WTC11 (cell line): ENCODE measurements around the gene RYR2. TPM values are rescaled to one million over a fixed set of nuclear protein-coding genes. Genes with fewer than 3 reads are reported as not detected.
A peak's percentile ranks its signal among the peaks of the same experiment; 100 is the strongest.

Experiments used
- ATAC-seq: fragments of 200-7000 bp; cut with Tn5 transposase; 2 replicates; pipeline ENCODE4 v1.10.0; 2021; ENCODE audit warnings: mild to moderate bottlenecking, moderate library complexity
- CTCF ChIA-PET: fragments of 300-600 bp; sonication (Branson Sonifier 250); formaldehyde crosslinking; loops from one replicate; lab custom pipeline; 2021; ENCODE audit warnings: antibody characterized with exemption; lab: Charles Lee
- POLR2A ChIA-PET: fragments of 350-600 bp; sonication (Branson Sonifier 250); formaldehyde crosslinking; loops from one replicate; lab custom pipeline; 2021; ENCODE audit warnings: antibody characterized with exemption; lab: Charles Lee
- DNase-seq: peaks from one replicate; pipeline ENCODE4 v3.0.0; 2021; ENCODE audit warnings: low spot score
- H3K27ac Mint-ChIP-seq: 2 replicates; pipeline ENCODE4 v1.8.0; 2021; ENCODE audit warnings: mixed read lengths
- H3K27me3 Mint-ChIP-seq: 2 replicates; pipeline ENCODE4 v1.8.0; 2021; ENCODE audit warnings: low read depth, mild to moderate bottlenecking, moderate library complexity, mixed read lengths
- H3K36me3 Mint-ChIP-seq: 2 replicates; pipeline ENCODE4 v1.8.0; 2021; ENCODE audit warnings: mixed read lengths
- H3K4me1 Mint-ChIP-seq: 2 replicates; pipeline ENCODE4 v1.8.0; 2022; ENCODE audit warnings: mixed read lengths
- H3K4me3 Mint-ChIP-seq: 2 replicates; pipeline ENCODE4 v1.8.0; 2021; ENCODE audit warnings: mild to moderate bottlenecking, moderate library complexity, mixed read lengths
- H3K9me3 Mint-ChIP-seq: 2 replicates; pipeline ENCODE4 v1.8.0; 2021; ENCODE audit warnings: mixed read lengths
- ATF1 ChIP-seq: sonication (generic); formaldehyde crosslinking; IDR thresholded peaks from 2 replicates; pipeline ENCODE4 v1.8.1; 2023; ENCODE audit warnings: mild to moderate bottlenecking, moderate library complexity, missing genetic modification reagents
- CBFB ChIP-seq: sonication (generic); formaldehyde crosslinking; IDR thresholded peaks from 2 replicates; pipeline ENCODE4 v1.8.1; 2022; ENCODE audit warnings: mild to moderate bottlenecking, low read depth, missing genetic modification reagents
- CREB1 ChIP-seq: sonication (generic); formaldehyde crosslinking; IDR thresholded peaks from 2 replicates; pipeline ENCODE4 v1.8.0; 2023; ENCODE audit warnings: mild to moderate bottlenecking, missing genetic modification reagents
- ELF4 ChIP-seq: sonication (generic); formaldehyde crosslinking; IDR thresholded peaks from 2 replicates; pipeline ENCODE4 v1.8.1; 2022; ENCODE audit warnings: low read depth, mild to moderate bottlenecking, moderate library complexity, missing genetic modification reagents
- IRF2 ChIP-seq: sonication (generic); formaldehyde crosslinking; IDR thresholded peaks from 2 replicates; pipeline ENCODE4 v1.8.0; 2022; ENCODE audit warnings: low read depth, missing genetic modification reagents, borderline replicate concordance
- MYBL2 ChIP-seq: sonication (generic); formaldehyde crosslinking; IDR thresholded peaks from 2 replicates; pipeline ENCODE4 v1.8.1; 2023; ENCODE audit warnings: mild to moderate bottlenecking, moderate library complexity, missing genetic modification reagents
- NFE2L1 ChIP-seq: sonication (generic); formaldehyde crosslinking; IDR thresholded peaks from 2 replicates; pipeline ENCODE4 v1.8.1; 2023; ENCODE audit warnings: missing genetic modification reagents
- NR2C2 ChIP-seq: sonication (generic); formaldehyde crosslinking; IDR thresholded peaks from 2 replicates; pipeline ENCODE4 v1.8.0; 2022; ENCODE audit warnings: mild to moderate bottlenecking, missing genetic modification reagents
- RORB ChIP-seq: fragments of 250-450 bp; sonication (Bioruptor Pico); IDR thresholded peaks from 2 replicates; pipeline ENCODE4 v1.9.0; 2021; ENCODE audit warnings: mild to moderate bottlenecking
- SMAD4 ChIP-seq: sonication (generic); formaldehyde crosslinking; IDR thresholded peaks from 2 replicates; pipeline ENCODE4 v1.8.0; 2022; ENCODE audit warnings: mild to moderate bottlenecking, missing genetic modification reagents
- SOX15 ChIP-seq: fragments of 250-450 bp; sonication (Bioruptor Pico); IDR thresholded peaks from 2 replicates; pipeline ENCODE4 v1.9.0; 2021; ENCODE audit warnings: mild to moderate bottlenecking
- TEAD4 ChIP-seq: sonication (generic); formaldehyde crosslinking; IDR thresholded peaks from 2 replicates; pipeline ENCODE4 v1.8.0; 2022; ENCODE audit warnings: mild to moderate bottlenecking, missing genetic modification reagents
- TP53 ChIP-seq: sonication (generic); formaldehyde crosslinking; IDR thresholded peaks from 2 replicates; pipeline ENCODE4 v1.8.1; 2023; ENCODE audit warnings: mild to moderate bottlenecking, missing genetic modification reagents
- ZNF138 ChIP-seq: sonication (generic); formaldehyde crosslinking; conservative IDR thresholded peaks from 2 replicates; pipeline ENCODE4 v1.8.1; 2022; ENCODE audit warnings: mild to moderate bottlenecking, moderate library complexity, missing genetic modification reagents
- ZNF232 ChIP-seq: sonication (generic); formaldehyde crosslinking; IDR thresholded peaks from 2 replicates; pipeline ENCODE4 v1.8.0; 2022; ENCODE audit warnings: mild to moderate bottlenecking, missing genetic modification reagents
- ZNF263 ChIP-seq: sonication (generic); formaldehyde crosslinking; IDR thresholded peaks from 2 replicates; pipeline ENCODE4 v1.8.1; 2022; ENCODE audit warnings: low read depth, mild to moderate bottlenecking, moderate library complexity, missing genetic modification reagents
- ZNF317 ChIP-seq: sonication (generic); formaldehyde crosslinking; IDR thresholded peaks from 2 replicates; pipeline ENCODE4 v1.8.1; 2023; ENCODE audit warnings: low read depth, mild to moderate bottlenecking, moderate library complexity, missing genetic modification reagents, borderline replicate concordance
- ZNF396 ChIP-seq: fragments of 250-450 bp; sonication (Bioruptor Pico); IDR thresholded peaks from 2 replicates; pipeline ENCODE4 v1.8.0; 2021; ENCODE audit warnings: mild to moderate bottlenecking, moderate library complexity, borderline replicate concordance
- ZNF423 ChIP-seq: fragments of 250-450 bp; sonication (Bioruptor Pico); IDR thresholded peaks from 2 replicates; pipeline ENCODE4 v2.1.2; 2022; ENCODE audit warnings: mild to moderate bottlenecking, moderate library complexity
- total RNA-seq: library from RNA; stranded (reverse); gene quantifications from 3 replicates; pipeline ENCODE4 v1.2.3, GENCODE V29; 2021
- TF ChIP-seq, protein P1 (sequence below): sonication (generic); formaldehyde crosslinking; conservative IDR thresholded peaks from 2 replicates; pipeline ENCODE4 v1.8.1; 2023; ENCODE audit warnings: mild to moderate bottlenecking, low read depth, missing genetic modification reagents, moderate library complexity
- TF ChIP-seq, protein P2 (sequence below): sonication (generic); formaldehyde crosslinking; IDR thresholded peaks from 2 replicates; pipeline ENCODE4 v1.8.1; 2022; ENCODE audit warnings: low read depth, mild to moderate bottlenecking, moderate library complexity, missing genetic modification reagents, borderline replicate concordance
- TF ChIP-seq, protein P3 (sequence below): sonication (generic); formaldehyde crosslinking; IDR thresholded peaks from 2 replicates; pipeline ENCODE4 v1.8.1; 2022; ENCODE audit warnings: low read depth, missing genetic modification reagents, borderline replicate concordance
- TF ChIP-seq, protein P4 (sequence below): sonication (generic); formaldehyde crosslinking; IDR thresholded peaks from 2 replicates; pipeline ENCODE4 v1.8.0; 2023; ENCODE audit warnings: mild to moderate bottlenecking, missing genetic modification reagents
- TF ChIP-seq, protein P5 (sequence below): sonication (generic); formaldehyde crosslinking; IDR thresholded peaks from 2 replicates; pipeline ENCODE4 v1.8.1; 2023; ENCODE audit warnings: mild to moderate bottlenecking, moderate library complexity, missing genetic modification reagents

Gene RYR2
- total RNA-seq, 1 experiment from 2014 or later: 7.9 TPM

DNA sequence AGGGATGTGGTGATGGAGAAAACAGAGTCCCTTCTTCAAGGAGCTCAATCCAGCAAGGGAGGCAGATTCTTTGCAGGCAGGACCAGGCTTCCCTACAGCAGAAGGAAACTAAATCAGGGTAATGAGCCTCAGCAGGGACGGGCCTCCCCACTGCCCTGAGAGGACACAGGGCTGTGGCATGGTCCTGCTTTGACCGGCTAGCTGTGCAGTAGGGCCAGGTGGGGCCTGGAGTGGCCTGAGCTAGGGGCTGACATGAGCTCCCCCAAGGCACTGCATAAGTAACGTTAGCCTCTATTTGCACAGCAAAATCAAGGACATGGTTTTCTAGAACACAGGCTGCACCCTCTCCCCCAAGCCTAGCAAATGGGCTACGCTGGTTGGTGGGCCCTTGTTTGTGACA is 162.9 kb downstream of the RYR2 start:
- DNase-seq (no peak), ATAC-seq (no peak)
- no peaks in the 10 kb centered on the region for H3K27me3 Mint-ChIP-seq
- ChIA-PET CTCF (no interaction called here), POLR2A (no interaction called here)
- H3K27ac Mint-ChIP-seq: no peak overlapping the region; the same call in 1 of the 2 replicates
- H3K36me3 Mint-ChIP-seq: no peaks in the 10 kb centered on the region
- no peaks in the 10 kb centered on the region for H3K9me3 Mint-ChIP-seq
- H3K4me3 Mint-ChIP-seq: no peak overlapping the region
- TF ChIP-seq TEAD4 (CRISPR knock-in tag) (no peak), ZNF263 (no peak), NR2C2 (CRISPR knock-in tag) (no peak), CREB1 (no peak)
- TF ChIP-seq, protein P1, sequence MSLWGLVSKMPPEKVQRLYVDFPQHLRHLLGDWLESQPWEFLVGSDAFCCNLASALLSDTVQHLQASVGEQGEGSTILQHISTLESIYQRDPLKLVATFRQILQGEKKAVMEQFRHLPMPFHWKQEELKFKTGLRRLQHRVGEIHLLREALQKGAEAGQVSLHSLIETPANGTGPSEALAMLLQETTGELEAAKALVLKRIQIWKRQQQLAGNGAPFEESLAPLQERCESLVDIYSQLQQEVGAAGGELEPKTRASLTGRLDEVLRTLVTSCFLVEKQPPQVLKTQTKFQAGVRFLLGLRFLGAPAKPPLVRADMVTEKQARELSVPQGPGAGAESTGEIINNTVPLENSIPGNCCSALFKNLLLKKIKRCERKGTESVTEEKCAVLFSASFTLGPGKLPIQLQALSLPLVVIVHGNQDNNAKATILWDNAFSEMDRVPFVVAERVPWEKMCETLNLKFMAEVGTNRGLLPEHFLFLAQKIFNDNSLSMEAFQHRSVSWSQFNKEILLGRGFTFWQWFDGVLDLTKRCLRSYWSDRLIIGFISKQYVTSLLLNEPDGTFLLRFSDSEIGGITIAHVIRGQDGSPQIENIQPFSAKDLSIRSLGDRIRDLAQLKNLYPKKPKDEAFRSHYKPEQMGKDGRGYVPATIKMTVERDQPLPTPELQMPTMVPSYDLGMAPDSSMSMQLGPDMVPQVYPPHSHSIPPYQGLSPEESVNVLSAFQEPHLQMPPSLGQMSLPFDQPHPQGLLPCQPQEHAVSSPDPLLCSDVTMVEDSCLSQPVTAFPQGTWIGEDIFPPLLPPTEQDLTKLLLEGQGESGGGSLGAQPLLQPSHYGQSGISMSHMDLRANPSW (CRISPR knock-in tag): no peak
- TF ChIP-seq, all 79 proteins: peak for 0
- H3K4me1 Mint-ChIP-seq: peaks cover 5% of the 10 kb centered on the region; the same call in 1 of the 2 replicates

DNA sequence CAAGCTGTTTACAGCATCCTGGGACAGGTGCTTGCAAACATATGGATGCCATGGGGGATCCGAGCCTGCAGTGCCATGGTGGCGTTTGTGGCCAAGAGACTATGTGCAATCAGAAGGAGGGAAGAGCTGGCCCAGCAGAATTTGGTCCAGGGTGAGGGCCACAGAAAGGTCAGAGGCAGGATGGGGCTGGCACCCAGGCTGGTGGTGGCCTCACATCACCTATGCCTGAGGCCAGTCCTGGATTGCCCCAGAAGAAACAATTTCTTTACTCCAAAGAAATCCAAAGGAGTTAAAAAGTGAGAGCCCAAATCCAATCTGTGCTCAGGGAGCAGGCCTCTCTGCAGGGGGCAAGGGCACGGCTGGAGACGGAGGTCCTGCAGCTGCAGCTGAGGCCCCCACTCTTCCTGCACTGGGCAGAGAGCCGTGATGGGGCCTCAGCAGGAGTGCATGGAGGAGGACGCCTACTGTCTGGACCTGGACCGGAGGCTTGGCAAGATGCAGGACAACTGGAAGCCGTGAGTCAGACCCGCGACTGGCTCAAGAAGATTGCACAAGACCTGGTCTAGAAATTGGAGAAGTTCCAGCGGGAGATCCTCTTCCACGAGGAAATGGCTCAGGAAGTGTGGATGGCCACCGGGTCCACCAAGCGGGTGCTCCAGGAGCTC is 163.5 kb downstream of the RYR2 start:
- Mint-ChIP-seq H3K27me3 (no peaks in the 10 kb centered on the region), H3K36me3 (no peaks in the 10 kb centered on the region), H3K9me3 (no peaks in the 10 kb centered on the region), H3K4me1 (peaks cover 5% of the 10 kb centered on the region; the same call in 1 of the 2 replicates), H3K4me3 (no peak overlapping the region), H3K27ac (no peak overlapping the region)
- ATAC-seq (no peak), DNase-seq (no peak)
- POLR2A ChIA-PET: no interaction called here
- CTCF ChIA-PET: no interaction called here
- TF ChIP-seq ZNF423 (CRISPR knock-in tag): peak; percentile 32; the same call in 1 of the 2 replicates
- TF ChIP-seq, protein P2, sequence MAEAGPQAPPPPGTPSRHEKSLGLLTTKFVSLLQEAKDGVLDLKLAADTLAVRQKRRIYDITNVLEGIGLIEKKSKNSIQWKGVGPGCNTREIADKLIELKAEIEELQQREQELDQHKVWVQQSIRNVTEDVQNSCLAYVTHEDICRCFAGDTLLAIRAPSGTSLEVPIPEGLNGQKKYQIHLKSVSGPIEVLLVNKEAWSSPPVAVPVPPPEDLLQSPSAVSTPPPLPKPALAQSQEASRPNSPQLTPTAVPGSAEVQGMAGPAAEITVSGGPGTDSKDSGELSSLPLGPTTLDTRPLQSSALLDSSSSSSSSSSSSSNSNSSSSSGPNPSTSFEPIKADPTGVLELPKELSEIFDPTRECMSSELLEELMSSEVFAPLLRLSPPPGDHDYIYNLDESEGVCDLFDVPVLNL (CRISPR knock-in tag): no peak

DNA sequence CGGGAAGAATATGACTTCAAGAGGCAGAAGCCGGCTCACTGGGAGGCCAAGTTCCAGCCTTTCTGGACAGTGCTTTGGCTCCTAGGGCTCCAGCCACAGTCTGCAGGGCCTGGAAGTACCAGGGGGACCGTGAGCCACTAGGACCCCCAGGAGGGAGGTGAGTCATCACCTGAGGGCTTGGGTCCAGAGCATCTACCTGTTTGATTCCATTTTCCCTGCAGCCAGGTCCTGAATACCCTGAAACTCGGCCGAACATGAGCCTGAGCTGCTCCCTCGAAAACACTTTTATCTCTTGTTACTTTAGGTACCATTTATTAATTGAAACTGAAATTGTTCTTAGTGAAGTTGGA is 164.1 kb downstream of the RYR2 start:
- CTCF ChIA-PET: no interaction called here
- Mint-ChIP-seq H3K4me1 (peaks cover 7% of the 10 kb centered on the region; the same call in 1 of the 2 replicates), H3K4me3 (no peak overlapping the region)

More for the DNA sequence above, 164.1 kb downstream of the RYR2 start:
- POLR2A ChIA-PET: no interaction called here
- TF ChIP-seq SMAD4 (CRISPR knock-in tag) (no peak), TP53 (CRISPR knock-in tag) (no peak), NFE2L1 (no peak), ZNF138 (no peak), ELF4 (CRISPR knock-in tag) (no peak), CBFB (CRISPR knock-in tag) (no peak), ZNF396 (no peak), ZNF263 (no peak), TEAD4 (CRISPR knock-in tag) (no peak), RORB (no peak), ATF1 (CRISPR knock-in tag) (no peak), ZNF317 (no peak), IRF2 (no peak), ZNF232 (no peak), SOX15 (CRISPR knock-in tag) (no peak), MYBL2 (CRISPR knock-in tag) (no peak)
- TF ChIP-seq, protein P3, sequence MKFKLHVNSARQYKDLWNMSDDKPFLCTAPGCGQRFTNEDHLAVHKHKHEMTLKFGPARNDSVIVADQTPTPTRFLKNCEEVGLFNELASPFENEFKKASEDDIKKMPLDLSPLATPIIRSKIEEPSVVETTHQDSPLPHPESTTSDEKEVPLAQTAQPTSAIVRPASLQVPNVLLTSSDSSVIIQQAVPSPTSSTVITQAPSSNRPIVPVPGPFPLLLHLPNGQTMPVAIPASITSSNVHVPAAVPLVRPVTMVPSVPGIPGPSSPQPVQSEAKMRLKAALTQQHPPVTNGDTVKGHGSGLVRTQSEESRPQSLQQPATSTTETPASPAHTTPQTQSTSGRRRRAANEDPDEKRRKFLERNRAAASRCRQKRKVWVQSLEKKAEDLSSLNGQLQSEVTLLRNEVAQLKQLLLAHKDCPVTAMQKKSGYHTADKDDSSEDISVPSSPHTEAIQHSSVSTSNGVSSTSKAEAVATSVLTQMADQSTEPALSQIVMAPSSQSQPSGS (CRISPR knock-in tag): no peak
- TF ChIP-seq, protein P4, sequence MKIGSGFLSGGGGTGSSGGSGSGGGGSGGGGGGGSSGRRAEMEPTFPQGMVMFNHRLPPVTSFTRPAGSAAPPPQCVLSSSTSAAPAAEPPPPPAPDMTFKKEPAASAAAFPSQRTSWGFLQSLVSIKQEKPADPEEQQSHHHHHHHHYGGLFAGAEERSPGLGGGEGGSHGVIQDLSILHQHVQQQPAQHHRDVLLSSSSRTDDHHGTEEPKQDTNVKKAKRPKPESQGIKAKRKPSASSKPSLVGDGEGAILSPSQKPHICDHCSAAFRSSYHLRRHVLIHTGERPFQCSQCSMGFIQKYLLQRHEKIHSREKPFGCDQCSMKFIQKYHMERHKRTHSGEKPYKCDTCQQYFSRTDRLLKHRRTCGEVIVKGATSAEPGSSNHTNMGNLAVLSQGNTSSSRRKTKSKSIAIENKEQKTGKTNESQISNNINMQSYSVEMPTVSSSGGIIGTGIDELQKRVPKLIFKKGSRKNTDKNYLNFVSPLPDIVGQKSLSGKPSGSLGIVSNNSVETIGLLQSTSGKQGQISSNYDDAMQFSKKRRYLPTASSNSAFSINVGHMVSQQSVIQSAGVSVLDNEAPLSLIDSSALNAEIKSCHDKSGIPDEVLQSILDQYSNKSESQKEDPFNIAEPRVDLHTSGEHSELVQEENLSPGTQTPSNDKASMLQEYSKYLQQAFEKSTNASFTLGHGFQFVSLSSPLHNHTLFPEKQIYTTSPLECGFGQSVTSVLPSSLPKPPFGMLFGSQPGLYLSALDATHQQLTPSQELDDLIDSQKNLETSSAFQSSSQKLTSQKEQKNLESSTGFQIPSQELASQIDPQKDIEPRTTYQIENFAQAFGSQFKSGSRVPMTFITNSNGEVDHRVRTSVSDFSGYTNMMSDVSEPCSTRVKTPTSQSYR (CRISPR knock-in tag): no peak
- TF ChIP-seq, protein P5, sequence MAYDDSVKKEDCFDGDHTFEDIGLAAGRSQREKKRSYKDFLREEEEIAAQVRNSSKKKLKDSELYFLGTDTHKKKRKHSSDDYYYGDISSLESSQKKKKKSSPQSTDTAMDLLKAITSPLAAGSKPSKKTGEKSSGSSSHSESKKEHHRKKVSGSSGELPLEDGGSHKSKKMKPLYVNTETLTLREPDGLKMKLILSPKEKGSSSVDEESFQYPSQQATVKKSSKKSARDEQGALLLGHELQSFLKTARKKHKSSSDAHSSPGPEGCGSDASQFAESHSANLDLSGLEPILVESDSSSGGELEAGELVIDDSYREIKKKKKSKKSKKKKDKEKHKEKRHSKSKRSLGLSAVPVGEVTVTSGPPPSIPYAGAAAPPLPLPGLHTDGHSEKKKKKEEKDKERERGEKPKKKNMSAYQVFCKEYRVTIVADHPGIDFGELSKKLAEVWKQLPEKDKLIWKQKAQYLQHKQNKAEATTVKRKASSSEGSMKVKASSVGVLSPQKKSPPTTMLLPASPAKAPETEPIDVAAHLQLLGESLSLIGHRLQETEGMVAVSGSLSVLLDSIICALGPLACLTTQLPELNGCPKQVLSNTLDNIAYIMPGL (CRISPR knock-in tag): no peak
- no peak for DNase-seq
- H3K27me3 Mint-ChIP-seq: no peaks in the 10 kb centered on the region
- H3K36me3 Mint-ChIP-seq: no peaks in the 10 kb centered on the region
- no peak for ATAC-seq
- H3K27ac Mint-ChIP-seq: no peak overlapping the region
- H3K9me3 Mint-ChIP-seq: no peaks in the 10 kb centered on the region
